HG03342 (cell line): Measurements from ENCODE around the gene PPP1R15B.
"Not testable (repeated sequence)": the region's sequence is repeated elsewhere in the genome, so short reads cannot be mapped to it uniquely, and the experiment has no call there.

Experiments used
- ATAC-seq: cut with Tn5 transposase; IDR thresholded peaks from one replicate; pipeline ENCODE4 v1.9.1; 2021; ENCODE audit warnings: mild to moderate bottlenecking, moderate library complexity; ENCODE audit not compliant: unreplicated experiment

The PPP1R15B gene

DNA sequence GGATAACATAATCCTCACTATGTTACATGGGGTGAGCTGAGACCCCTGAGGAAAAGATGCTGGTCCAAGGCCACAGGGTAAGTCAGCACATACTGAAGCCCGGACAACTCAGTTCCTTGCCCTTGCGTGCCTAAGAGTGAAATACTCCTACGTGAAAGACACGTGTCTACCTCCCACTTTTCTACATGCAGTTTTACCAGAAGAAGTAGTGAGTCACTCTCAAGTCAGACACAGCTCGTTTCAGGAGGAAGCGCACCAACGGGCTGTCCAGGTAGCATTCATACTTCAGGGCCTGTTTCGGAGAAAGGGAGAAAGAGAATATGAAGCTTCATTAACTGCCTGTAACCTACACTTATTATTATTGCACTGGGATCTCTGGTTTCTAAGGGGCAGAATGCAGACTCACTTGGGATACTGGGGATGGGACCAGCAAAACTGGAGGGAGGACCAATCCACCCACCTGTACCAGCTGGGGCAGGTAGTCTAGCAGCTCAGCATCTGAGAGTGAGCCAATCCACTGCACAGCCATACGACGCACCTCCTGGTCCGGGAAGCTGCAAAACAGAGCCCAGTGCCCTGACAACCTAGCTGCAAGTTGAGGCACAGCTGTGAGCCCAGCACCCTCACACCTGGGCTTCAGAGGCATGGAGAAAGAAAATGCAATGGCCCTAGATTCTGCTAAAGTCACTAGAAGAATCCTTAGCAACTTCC is 32.4 kb upstream of the PPP1R15B start:
- no peak for ATAC-seq

DNA sequence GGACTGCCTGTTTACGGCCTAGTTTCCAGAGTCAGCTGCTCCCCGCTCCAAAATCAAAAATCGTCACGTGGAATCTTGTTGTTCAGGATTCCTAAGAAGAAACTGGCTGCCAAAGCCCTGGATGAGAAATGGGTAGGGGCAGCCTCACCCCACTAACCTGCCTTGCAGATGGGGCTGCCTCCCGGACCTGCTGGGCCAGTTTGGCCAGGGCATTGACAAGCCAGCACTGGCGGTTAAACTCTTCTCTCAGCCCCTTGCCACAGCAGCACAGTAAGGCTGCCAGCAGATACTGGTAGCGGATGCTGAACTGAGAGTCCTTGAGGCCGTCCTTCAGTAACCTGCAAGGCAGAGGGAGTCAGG is 31.6 kb upstream of the PPP1R15B start:
- ATAC-seq, result no peak

DNA sequence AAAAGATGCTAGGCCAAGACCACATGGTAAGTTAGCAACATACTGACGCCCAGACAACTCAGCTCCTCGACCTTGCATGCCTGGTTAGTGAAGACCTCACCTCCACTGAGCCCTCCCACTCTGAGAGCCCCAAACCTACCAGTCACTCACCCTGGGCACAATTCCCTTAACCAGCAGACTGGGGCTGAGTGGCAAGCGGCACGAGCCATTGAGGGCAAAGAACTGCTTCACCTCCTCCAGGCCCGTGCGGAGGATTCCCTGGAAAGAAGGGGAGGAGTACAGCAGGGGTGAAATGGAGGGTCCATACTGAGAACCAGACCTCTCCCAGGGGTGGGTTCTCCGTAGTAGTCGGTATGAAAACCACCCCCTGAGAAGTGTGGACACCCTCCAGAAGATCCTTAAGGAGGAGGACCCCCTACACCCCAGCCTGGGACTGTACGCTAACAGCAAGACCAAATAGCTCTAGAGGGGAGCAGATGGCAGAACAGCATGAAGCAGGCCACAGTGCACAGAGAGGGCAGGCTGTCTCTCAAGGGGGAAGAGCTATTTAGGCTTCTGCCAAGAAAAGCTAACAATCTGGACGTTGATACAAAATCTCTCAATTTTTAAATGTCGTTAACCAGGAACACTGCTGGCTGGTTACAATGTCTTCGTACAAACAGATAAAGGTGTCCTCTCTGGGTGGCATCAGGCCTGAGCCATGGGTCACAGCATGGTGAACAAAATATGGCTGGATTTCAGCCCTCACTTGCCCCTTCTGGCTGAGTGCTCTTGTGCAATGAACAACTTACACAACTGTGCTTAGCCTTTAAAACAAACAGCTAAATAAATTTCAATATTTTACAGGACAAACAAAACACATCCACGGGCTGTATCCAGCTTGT is 31.0 kb upstream of the PPP1R15B start:
- no peak for ATAC-seq

DNA sequence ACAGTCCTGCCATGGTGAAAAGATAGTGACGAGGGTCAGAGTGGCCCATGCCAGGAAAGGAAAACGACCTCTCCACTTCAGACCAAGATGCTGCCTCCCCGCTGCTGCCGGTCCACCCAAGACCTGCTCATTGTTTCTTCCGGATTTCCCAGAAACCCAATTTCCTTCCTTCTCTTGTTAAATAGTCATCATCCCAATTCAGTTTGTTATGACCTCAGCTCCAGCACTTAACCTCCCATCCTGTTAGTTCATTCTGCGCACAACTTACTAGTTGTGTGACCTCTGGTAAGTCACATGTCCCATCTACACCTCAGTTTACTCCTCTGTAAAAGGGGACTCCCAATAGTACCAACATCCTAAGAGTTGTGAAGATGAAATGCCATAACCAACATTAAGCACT is 29.9 kb upstream of the PPP1R15B start:
- ATAC-seq, result no peak

DNA sequence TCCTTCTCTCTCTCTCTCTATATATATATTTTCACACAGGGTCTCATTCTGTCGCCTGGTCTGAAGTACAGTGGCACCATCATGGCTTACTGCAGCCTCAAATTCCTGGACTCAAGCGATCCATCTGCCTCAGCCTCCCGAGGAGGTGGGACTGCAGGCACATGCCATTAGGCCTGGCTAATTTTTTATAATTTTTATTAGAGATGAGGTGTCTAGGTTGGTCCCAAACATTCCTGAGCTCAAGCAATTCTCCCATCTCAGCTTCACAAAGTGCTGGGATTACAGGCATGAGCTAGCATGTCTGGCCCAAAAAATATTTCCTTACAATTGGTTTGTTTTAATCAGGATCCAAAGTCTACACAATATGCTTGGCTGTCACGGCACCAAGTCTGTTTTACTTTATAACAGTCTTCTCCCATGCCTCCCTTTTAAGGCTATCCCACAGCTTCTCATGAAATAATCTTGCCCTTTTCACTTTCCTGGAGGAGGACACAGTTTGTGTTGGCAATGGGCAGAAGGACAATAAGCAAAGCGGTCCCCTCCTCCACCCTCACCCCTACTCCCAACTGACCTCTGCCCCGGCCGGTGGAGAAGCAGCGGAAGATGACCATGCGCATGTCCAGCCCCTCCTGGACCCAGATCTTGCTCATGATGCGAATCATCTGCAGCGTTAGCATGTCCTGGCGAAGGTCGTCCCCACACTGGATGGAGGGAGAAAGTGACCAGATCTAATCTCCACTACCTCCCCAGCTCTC is 28.2 kb upstream of the PPP1R15B start:
- no peak for ATAC-seq

DNA sequence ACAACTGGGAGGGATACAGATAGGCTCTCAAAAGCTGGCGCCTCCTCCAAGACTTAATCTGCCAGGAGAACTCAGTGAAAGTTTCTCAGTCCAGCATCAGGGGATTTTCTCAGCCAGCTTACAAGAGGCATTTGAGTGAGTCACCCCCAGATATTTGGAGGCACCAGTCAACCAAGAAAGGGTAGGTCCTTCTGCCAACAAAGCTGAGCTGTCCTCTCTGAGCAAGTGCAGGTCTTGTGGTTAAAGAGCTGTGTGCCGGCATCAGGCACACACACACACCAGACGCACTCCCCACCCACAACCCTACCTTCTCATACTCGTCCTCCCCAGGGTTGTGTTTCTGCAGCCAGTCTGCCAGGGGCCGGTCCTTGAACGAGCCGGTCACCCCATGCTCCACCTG is 27.0 kb upstream of the PPP1R15B start:
- no peak for ATAC-seq

DNA sequence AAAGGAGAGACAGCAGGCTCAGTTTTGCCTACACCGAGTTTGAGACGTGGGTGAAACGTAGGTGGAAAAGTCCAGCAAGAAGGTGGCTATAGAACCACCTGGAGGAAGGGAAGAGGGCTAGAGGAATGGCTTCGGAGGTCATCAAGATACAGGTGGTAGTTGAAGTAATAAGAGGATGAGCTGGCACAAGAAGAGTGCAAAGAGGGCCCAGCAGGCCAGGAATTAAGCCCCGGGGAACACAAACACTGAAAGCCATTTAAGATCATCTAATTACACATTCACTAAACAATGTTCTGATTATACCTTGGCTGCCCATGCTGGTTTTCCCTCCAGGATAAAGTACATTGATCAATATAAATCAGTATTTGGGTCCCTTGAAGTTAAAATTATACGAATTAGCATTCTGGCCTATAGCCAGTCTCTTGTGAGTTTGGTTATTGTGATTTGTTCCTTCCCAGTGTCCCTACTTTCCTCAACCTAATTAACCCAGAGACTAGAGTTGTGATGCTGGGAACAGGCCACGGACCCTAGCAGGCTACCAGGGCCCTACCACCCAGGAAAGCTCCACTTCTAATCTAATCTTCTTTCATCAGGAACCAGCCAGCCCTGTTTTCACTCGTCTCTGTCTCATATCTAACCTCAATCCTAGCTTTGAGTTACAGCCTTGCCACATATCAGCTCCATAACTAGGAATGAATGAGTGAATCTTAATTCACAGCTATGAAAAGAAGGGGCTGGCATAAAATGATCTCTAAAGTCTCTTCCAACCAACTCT is 26.4 kb upstream of the PPP1R15B start:
- ATAC-seq, result no peak

DNA sequence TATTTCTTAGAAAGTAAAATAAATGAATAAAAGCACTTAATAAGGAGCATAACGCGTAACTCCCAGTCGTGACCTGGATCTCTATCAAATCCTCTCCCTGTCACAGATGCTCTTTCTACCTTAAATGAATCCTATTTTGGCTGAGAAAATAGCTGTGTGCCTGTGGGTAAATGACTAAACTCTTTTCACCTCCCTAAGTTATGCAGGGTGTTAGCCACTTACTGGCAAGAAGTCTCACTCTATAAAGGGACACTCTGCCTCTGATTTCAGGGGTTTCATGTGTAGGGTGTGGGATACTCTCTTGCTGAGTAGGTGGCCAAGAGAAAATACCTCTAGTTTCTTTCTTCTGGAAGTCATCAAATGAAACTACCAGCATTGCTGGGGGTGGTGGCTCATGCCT is 24.3 kb upstream of the PPP1R15B start:
- ATAC-seq, result no peak

DNA sequence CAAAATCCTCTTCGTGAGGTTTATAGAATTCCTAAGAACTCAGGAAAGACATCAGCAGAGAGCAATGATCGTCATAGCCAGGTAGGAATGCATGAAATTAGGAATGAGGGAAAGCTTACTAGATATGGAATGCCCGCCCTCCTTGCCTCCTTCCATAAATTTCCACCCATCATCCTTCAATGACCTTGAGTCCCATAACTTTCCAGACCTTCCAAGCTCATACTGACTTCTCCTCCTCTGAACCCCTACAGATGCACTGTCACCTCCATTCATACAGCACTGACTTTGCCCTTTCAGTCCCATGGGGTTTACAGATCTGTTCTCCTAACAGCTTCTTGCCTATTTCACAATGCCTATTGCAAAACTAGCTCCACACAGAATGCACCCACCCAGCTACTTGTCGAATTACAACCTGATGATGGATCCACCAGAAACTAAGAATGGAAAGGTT is 23.8 kb upstream of the PPP1R15B start:
- no peak for ATAC-seq

DNA sequence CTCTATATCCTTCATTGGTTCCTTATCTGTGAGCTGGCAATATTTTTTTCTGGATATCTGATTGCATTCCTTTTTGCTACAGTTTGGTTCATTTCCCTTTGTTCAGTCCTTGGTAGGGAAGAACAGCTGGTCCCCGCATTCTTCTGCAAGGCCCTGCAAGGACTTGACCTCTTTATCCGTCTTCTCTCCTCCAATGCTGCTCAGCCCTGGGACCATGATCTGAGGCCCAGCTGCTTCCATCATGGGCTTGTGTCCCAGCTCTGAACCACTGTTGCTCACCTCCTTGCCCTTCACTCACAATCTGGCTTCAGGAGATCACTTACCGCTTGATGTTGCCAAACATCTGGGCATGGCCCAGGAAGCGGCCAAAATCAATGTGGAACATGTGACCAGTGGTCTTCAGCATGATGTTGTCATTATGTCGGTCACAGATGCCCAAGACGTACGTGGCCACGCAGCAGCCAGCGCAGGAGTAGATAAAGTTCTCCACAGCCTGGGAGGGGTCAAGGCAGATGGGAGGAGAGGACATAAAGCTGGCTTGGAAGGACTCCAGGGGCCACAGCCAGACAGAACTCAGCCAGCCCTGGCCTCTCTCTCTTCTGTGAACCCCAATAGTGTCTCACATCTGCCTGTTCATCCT is 22.6 kb upstream of the PPP1R15B start:
- ATAC-seq, result no peak

DNA sequence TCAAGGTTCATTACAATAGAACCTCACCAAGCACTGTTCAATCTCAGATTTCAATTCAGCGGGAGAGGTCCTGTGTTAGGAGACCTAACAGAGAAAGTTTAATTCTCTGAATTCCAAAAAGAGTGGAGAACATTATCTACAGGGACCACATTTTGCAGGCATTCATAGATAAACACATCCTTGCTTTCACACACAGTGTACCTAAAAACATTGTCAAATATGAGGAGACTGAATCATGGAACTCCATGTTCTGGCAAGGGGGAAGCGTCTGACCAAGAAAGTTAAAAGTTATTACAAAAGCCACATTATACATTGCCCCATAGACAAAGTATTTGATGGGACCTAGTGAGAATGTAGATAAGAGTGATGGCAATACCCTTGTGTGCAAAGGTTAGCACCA is 21.1 kb upstream of the PPP1R15B start:
- ATAC-seq, result no peak

DNA sequence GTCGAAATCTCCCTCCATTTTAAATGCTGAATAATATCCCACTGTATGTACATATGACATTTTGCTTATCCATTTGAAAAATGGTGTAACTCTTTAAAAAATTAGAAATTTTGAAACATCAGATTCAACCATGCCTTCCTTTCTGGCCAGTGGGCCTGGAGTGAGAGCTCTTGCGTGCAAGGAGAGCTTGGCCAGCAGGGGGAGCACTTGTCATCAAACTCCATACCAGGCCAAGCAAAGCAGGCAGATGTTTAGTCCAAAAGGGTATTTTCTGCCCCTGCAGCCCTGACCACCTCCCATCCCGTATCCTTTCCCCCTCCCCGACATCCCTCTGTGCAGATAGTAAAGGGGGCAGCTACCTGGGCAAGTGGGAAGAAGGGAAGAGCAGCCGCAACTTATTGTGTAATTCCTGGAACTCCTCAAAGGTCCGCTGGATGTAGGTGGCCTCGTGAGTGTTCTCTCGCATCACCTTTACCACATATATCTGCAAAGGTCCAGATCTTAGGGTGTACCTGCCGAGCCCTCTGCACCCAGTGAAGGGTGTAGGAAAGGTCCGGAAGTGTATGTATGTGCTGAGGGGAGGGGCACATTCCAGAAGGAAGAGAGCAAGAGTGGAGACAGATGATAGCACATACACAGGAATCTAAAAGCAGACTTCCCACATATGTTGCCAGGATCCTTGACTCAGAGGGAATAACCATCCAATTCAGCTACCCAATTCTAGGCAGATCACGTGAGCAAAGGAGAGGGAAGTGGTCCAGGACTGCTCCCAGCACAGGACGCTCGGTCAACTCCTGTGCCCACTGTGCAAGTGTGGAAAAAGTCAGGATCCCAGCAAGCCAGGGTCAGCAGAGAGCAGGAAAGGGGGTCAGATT is 19.9 kb upstream of the PPP1R15B start:
- ATAC-seq, result no peak

DNA sequence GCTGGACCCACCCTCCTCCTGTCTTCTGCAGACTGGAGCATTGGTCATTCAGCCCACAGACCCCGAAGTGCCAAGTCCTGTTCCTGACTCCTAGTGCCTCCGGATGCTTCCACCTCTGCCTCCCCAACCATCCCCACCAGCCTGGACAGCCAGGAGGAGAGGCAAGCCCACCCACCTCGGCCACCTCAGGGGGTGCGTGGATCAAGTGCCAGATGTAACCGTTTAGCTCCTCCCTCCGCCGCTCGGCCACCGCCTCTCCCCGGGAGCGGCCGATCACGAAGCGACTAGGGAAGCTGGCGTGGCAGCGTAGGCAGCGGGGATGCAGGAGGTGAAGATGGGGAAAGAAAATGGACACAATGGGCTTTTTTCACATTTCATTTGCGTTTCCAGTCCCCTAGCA is 18.1 kb upstream of the PPP1R15B start:
- no peak for ATAC-seq

DNA sequence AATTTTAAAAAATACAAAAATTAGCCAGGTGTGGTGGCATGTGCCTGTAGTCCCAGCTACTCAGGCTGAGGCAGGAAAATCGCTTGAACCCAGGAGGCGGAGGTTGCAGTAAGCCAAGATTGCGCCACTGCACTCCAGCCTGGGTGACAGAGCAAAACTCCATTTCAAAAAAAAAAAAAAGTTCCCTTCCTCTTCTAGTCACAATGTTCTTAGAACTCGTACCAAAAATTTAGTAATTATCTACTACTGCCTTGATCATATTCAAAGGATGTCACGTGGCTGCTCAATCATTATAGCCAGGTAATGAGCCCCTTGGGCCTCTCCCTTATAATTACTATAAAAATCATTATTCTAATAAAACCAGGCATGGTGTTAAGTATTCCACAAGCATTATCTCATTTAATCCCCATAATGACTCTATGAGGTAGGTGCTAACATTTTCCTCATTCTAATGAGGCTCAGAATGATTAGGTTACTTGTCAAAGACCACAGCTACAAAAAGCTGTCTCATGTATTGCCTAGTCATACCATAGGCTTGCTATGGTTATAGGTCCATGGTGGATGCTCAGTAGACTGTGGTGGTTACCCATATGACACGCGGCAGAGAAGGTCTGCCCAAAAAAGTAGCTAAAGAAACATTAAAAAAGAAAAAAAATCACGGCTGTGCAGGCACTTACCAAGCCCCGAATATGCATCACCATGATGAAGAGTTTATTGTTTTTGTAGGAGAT is 15.5 kb upstream of the PPP1R15B start:
- no peak for ATAC-seq

DNA sequence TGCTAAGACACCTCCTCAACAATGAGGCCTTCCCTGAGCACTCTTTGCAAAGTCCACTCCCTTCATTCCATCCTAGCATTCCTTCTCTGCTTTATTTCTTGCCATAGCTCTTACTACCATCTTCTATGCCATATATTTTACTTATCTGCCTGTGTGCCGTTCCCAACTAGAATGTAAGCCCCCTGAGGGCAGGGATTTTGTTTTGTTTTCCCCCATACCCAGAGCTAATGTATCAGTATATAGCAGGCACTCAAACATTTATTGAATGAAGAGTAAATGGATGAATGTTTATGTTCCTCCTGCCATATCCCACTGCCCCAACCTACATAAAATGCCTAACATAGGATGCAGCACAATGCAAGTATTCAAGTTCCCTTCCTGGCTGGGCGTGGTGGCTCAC is 14.9 kb upstream of the PPP1R15B start:
- ATAC-seq, result no peak

DNA sequence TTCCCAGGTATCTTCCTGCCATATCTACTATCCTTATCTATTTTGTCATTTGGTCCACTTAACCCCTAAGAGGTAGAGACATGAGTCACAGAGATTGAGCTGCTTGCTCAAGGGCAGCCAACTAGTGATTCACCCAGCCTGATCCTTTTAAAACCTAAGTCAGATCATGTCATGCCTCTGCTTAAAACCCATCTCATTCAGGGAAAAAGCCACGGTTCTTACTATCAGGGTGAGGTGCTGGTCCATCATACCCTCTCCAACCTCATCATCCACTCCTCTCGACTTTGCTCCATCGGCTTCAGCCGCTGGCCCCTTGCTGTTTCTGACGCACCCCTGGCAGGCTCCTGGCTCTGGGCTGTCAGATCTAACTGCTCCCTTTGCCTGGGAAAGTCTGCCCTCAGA is 14.4 kb upstream of the PPP1R15B start:
- ATAC-seq, result no peak

DNA sequence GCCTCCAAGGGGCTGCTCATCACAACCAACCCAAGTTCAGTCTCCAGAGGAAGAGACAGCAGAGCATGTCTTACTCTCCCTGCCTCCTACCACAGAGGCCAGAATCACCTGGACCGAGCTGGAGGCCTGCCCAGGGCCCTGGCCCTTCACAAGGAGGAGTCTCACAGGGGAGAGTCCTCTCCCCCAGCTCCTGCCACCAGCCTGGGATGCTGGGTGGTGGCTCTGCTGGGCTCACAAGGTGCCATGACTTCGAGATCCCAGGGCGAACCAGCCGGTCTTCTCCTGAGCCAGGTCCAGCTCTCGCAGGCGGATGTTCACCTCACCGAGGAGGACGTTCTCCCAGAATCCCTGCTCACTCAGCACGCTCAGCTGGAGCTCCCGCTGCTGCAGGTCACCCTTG is 13.0 kb upstream of the PPP1R15B start:
- no peak for ATAC-seq

DNA sequence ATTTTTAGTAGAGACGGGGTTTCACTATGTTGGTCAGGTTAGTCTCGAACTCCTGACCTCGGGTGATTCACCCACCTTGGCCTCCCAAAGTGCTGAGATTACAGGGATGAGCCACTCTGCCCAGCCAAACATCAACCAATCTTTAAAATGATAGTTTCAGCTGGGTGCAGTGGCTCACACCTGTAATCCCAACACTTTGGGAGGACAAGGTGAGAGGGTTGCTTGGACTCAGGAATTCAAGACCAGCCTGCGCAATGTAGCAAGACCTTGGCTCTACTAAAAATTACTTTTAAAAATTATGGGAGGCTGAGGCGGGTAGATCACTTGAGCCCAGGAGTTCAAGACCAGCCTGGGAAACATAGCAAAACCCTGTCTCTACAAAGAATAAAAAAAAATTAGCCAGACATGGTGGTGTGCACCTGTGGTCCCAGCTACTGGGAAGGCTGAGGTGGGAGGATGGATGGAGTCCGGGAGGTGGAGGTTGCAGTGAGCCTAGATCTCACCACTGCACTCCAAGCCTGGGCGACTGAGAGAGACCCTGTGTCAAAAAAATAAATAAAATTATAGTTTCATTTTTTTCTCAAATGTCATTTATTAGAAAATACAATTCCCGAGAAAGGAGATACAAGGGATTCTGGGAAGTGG is 10.6 kb upstream of the PPP1R15B start:
- not testable (repeated sequence) for ATAC-seq
